ENCODE results near the gene RAD17.
"Not testable (repeated sequence)": the region's sequence is repeated elsewhere in the genome, so short reads cannot be mapped to it uniquely, and the experiment has no call there.

RAD17 gene

GRCh38 chr5:69404659-69405330 is 35.2 kb downstream of the RAD17 start:
- DNase-seq = peak; percentile 21

DNA sequence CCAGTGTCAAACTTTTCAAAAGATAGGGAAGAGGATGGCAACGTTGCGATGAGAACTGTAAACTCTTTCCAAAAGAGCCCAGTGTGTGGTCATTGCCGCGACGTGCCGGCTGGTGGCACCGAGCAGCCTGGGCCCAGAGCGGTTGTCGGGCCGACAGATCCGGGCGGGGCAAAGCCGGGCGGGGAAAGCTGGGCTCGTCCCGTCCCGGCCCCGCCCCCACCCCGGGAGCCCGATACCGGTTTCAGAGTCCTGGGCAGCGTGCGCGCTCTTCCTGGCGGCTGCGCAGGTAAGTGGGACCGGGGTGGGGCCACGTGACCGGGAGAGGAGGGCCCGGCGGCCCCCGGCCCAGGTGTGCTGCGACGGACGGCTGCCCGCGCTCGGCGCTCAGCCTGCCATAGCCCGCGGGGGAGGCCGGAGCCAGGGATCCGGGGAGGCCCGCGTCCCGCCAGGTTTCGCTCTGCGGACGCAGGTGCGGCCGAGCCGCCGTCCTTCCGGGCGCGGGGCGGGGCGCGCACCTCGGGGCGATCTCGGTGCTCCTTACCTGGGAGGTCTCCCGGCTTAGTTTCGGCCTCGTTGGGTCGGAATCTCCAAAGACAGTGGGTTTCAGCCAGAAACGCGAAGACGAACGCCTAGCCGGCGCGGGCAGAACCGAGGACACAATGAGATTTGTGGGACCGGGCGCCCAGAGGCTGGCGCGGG is 45.4 kb downstream of the RAD17 start, which contains the start of gene MARVELD2:
Gene MARVELD2, plus strand, starts transcription at position 232 of the 699 bp plus-strand sequence. CDS start 4,270 bp downstream, outside the sequence.
- peak; percentile 65 for DNase-seq

GRCh38 chr5:69415584-69415958 is 46.0 kb downstream of the RAD17 start:
- no peak for DNase-seq

- no peak for DNase-seq
These were observed 46.6 kb downstream of the RAD17 start for GRCh38 chr5:69416180-69416579.

- DNase-seq = no peak
These were observed 47.1 kb downstream of the RAD17 start for GRCh38 chr5:69416699-69417098.

DNA sequence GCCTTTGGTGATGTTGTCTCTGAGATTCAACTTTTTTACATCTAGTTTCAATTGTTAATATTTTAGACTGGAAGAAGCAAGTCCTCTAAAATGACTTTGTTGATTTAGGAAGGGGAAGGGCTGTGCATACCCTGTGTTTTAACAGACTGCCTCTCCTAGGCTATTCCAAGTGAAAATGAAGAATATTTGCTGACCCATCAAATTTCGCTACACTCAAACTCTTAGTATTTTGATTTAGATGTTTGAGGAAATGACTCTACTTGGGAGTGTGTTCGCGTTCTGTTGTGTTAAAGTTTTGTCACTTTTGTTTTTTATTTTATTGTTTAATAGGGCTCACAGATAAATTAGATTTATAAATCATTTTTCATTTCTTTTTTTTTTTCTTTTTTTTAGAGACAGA is 48.9 kb downstream of the RAD17 start:
- DNase-seq = no peak

- DNase-seq = no peak
These were observed 62.0 kb downstream of the RAD17 start for GRCh38 chr5:69431424-69432303.

- DNase-seq = no peak
These were observed 63.0 kb downstream of the RAD17 start for GRCh38 chr5:69432412-69433206.

- not testable (repeated sequence) for DNase-seq
These were observed 65.8 kb downstream of the RAD17 start for GRCh38 chr5:69435276-69435884.

DNA sequence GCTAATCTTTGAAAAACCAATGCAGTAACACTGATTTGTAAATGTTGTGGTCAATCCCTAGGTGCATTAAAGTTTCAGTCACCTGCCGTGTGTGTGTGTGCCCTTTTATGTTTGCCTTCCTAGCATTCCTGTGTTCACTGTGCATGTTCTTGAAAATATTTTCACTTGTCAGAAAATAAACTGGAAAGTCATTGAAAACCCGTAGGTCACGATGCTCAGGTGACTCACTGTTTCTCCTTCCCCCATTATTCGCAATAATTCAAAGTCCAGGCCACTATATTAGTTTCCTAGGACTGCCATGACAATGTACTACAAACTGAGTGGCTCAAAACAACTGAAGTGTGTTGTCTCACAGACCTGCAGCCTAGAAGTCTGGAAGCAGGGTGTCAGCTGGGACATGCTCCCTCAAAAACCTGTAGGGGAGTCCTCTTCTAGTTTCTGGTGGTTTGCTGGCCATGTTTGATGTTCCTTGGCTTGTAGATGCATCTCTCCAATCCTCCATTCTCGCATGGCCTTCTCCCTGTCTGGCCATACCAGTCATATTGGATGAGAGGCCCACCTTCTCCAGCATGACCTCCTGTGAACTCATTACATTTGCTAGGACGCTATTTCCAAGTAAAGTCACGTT is 74.6 kb downstream of the RAD17 start:
- no peak for DNase-seq

DNA sequence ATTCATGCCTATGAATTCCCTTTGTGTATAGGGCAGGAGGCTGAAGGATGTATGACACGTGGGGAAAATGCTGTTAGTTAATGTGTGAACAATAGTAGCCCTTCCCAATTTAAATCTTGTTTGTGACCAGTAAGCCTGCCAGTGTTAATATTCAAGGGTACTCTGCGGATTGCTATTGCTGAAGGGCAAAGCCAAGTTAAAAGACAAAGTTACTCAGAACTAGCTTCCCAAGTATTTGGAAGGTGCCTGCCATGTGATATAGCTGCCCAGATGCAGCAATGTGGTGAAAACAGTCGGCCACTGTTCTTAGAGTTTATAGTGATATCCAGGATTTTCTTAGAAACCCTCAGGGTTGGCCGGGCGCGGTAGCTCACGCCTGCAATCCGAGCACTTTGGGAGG is 79.9 kb downstream of the RAD17 start:
- no peak for DNase-seq

DNA sequence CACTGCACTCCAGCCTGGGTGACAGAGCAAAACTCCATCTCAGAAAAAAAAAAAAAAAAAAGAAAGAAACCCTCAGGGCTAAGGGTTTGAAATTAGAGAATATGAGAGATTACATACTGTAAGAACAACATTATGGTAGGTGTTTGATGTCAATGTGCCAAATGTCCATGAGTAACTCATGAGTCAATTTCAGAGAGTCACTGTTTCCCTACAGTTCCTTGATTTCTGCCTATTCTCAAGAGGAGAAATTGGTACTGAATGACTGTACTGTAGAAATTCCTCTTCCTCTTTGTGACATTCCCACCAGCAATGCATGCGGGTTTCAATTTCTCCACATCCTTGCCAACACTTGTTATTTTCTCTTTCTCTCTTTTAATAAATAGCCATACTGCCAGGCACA is 80.5 kb downstream of the RAD17 start:
- no peak for DNase-seq

GRCh38 chr5:69450527-69450926 is 80.9 kb downstream of the RAD17 start:
- not testable (repeated sequence) for DNase-seq

- DNase-seq = peak; percentile 38
These were observed 82.5 kb downstream of the RAD17 start for GRCh38 chr5:69451941-69452647.

DNA sequence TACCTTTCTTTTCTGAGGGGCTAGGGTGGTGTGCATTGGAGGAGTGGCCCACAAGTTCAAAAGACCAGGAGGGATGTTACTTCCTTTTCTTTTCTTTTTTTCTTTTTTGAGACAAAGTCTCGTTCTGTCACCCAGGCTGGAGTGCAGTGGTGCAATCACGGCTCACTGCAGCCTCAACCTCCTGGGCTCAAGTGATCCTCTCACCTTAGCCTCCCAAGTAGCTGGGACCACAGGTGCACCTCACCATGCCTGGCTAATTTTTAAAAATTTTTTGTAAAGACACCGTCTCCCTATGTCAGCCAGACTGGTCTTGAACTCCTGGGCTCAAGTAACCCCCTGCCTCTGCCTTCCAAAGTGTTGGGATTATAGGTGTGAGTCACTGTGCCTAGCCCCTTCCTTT is 83.9 kb downstream of the RAD17 start:
- not testable (repeated sequence) for DNase-seq

DNA sequence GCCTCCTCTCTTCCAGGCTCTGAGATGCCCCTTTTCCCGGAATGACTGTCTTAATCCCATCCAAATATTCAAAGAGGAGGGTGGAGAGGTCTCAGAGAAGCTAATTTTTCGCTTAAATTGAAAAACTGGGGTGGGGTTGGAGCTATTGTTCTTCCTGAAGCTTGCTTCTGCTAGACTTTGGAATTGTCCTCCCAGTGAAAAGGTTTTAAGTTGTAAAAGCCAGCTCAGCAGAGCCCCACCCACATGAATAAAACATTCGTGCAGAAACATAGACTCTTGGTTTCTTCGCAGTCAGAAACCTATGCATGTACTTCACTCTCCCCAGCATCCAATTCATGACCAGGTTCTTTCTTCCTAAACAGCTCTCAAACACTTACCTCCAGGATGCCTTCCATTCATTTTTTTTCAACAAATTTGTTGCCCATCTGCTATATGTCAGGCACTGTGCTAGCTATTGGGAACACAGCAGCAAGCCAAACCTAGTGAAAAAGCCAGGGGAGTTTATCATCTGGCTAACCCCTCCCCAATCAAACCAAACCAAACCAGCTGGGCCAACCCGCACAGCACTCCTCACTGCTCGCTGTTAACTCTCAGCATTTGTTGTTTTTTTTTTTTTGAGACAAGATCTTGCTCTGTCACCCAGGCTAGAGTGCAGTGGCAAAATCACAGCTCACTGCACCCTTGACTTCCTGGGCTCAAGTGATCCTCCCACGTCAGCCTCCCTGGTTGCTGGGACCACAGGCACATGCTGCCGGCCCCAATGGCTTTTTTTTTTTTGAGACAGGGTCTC is 85.0 kb downstream of the RAD17 start:
- no peak for DNase-seq

DNA sequence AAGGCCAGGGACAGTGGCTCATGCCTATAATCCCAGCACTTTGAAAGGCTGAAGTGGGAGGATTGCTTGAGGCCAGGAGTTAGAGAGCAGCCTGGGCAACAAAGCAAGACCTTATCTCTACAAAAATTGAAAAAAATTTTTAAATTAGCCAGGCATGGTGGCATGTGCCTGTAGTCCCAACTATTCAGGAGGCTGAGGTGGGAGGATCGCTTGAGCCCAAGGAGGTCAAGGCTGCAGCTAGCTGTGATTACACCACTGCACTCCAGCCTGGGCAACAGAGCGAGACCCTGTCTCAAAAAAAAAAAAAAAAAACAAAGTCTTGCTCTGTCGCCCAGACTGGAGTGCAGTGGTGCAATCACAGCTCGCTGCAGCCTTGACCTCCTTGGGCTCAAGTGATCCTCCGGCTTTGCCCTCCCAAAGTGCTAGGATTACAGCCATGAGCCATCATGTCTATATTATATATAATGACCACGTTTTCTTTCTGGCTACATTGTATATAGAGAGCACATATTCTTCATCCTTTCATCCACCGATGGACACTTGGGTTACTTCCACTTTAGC is 85.9 kb downstream of the RAD17 start:
- DNase-seq = not testable (repeated sequence)

GRCh38 chr5:69462170-69462569 is 92.6 kb downstream of the RAD17 start:
- DNase-seq = no peak

All from NCI-H2029 treated with DMSO at 0.1 percent for 48 hours (cell line).